SKM-1 (cell line): ENCODE data around the gene PRCP.
"Not testable (repeated sequence)": the region's sequence is repeated elsewhere in the genome, so short reads cannot be mapped to it uniquely, and the experiment has no call there.

Experiments used
- DNase-seq: peaks from one replicate; lab custom pipeline; 2025; ENCODE audit not compliant: unreplicated experiment; lab: John Stamatoyannopoulos, UW

The PRCP gene

DNA sequence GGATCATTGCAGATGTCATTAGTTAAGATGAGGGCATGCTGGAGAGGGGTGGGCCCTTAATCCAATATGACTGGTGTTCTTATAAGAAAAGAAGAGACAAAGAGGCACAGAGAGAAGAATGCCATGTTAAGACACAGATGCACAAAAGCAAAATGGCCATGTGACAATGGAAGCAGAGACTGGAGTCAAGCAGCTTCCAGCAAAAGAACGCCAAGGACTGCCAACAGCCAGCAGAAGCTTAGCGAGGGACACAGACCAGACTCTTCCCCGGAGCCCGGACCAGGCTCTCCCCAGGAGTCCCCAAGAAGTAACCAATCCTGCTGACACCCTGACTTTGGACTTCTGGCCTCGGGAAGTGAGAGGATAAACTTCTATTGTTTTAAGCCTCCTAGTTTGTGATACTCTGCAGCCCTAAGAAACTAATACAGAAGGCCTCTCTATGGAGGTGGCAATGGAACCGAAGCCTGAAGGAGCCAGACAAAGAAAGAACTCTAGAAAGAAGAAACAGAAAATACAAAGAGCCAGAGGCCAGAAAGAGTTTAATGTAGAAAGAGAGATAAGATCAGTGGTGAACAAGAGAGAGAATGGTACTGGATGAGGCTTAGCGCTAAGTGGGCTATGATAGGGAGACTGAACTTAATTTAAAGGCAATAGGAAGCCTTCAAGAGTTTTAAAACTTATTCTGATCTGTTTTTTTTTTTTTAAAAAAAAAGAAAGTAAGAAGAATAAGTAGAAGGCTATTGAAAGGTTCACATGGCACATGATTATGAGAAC, 27.7 kb downstream of the PRCP start:
- DNase-seq: no peak

DNA sequence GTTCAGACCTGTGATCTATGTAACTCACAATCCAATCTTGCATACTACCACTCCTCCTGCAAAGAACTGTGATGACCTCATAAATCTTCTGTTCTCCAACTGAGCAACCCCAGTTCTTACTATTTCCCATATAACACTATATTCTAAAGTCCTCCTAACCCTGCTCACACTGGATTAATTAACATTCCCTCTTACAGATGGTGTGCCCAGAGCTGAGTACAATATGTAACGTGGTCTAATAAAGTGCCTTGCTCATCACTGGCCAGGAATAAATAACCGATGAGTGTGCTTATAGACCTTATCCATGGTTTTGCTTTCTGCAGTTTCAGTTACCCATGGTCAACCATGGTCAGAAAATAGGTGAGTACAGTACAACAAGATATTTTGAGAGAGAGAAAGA, 28.6 kb downstream of the PRCP start:
- DNase-seq: no peak

DNA sequence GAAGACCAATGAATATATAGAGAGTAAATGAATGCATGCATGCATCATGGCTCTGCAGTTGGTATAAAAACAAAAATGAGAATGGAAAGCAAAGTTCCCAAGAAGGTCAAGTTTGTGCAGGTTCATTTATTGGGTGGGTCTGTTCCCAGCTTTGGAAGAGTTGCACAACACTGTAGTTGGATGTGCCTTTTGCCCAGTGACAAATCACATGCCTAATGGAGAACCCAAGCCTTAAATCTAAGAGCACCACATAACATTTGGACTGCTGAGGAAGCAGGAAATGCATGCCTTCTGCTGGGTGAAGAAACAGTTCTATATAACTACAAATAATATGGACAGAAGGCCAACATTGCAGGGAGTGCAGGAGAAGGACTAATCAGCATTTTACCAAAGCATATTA, 30.6 kb downstream of the PRCP start:
- DNase-seq: no peak

- DNase-seq: peak; percentile 64
Measured at GRCh38 chr11:82867495-82868082, 32.6 kb downstream of the PRCP start.

GRCh38 chr11:82865841-82866240, 34.4 kb downstream of the PRCP start:
- no peak for DNase-seq

- peak; percentile 66 for DNase-seq
Measured at GRCh38 chr11:82864268-82864667, 36.0 kb downstream of the PRCP start.

GRCh38 chr11:82863209-82863608, 37.0 kb downstream of the PRCP start:
- no peak for DNase-seq

GRCh38 chr11:82862379-82862778, 37.9 kb downstream of the PRCP start:
- no peak for DNase-seq

DNA sequence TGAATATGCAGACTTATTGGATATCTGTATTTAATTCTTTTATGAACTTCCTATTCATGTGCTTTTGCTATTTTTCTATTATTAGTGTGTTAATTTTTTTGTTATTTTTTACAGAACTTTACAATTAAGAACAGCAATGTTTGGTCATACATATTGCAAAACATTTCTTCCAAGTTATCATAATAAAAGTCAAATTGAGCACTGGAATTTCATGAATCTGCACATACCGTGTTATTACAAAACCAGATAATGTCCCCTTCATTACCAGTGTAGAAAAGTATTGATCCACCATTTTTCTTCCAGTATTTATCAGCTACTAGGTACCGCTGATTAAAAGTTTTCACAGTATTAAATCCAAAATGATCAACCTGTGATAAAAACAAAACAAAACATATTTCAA, 40.5 kb downstream of the PRCP start:
- no peak for DNase-seq

DNA sequence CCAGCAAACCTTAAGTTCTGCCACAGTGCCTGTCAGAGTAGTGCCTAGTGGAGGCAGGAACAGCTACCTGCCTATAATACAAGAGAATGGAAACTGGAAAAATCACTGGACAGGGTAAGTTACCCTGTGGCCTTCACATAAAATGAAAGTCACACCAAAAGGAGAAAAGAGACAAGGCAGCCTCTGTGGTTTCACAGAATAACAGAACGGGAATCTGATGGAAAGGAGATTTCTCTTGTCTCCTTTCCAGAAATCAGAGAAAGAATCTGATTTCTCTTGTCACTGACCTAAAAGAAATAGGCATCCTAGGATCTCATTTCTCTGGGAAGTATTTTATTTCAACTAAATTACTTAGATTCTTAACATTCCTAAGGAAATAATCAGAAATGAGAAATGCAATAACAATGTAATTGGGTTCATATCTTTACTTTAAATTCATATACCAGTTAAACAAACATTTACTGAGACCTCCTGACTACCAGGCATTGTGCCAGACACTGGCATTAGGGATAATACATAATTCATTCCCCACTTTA, 41.6 kb downstream of the PRCP start:
- DNase-seq: no peak

DNA sequence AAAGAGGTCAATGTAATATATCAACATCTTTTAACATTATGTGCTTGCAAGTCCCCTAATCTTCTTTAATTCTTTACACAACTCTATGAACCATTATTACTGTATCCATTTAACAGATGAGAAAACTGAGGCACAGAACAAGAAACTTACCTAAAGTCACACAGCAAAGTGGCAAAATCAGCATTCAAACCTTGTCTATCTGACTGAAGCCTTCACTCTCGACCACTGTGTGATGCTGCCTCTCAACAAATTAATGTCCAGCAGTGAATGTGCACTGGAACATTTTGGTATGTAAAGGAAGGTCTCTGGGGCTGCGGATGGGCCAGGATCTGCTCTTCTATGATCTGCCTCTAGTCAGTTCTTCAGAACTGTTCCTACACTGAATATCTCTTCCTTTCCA, 42.1 kb downstream of the PRCP start:
- no peak for DNase-seq

DNA sequence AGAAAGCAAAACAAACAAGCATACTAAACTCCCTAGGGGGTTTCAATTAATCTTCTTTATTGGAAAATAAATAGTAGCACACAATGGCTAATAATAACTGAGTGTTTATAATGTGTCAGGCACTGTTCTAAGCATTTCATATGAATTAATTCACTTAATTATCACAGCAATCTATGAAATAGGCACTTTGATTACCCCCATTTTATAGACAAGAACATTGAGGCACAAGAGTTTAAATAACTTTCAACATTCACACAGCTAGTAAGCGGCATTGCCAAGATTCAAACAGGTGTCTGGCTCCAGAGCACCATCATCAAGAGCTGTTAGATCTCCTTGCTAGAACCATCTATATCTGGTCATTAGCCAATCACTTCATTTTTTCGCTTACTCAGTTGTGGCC, 43.1 kb downstream of the PRCP start:
- no peak for DNase-seq

DNA sequence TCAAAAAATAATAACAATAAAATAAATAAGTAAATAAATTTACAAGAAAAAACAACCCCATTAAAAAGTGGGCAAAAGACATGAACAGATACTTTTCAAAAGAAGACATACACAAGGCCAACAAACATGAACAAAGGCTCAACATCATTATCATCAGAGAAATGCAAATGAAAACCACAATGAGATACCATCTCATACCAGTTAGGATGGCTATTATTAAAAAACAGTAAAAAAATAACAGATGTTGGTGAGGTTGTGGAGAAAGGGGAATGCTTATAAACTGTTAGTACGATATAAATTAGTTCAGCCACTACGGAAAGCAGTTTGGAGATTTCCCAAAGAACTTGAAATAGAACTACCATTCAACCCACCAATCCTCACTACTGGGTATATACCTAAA, 44.6 kb downstream of the PRCP start:
- no peak for DNase-seq

- DNase-seq: not testable (repeated sequence)
Measured at GRCh38 chr11:82854916-82855315, 45.3 kb downstream of the PRCP start.

DNA sequence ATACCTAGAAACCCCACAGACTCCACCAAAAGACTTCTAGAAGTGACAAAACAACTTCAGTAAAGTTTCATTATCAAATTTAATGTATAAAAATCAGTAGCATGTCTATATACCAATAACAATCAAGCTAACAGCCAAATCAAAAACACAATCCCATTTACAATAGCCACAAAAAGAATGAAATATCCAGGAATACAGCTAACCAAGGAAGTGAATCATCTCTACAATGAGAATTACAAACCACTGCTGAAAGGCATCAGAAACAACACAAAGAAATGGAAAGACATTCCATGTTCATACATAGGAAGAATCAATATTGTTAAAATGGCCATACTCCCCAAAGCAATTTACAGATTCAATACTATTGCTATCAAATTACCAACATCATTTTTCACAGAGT, 46.0 kb downstream of the PRCP start:
- no peak for DNase-seq

- no peak for DNase-seq
Measured at GRCh38 chr11:82848829-82849228, 51.4 kb downstream of the PRCP start.

- no peak for DNase-seq
Measured at GRCh38 chr11:82845356-82846353, 54.6 kb downstream of the PRCP start.

- no peak for DNase-seq
Measured at GRCh38 chr11:82843057-82843795, 57.0 kb downstream of the PRCP start.

DNA sequence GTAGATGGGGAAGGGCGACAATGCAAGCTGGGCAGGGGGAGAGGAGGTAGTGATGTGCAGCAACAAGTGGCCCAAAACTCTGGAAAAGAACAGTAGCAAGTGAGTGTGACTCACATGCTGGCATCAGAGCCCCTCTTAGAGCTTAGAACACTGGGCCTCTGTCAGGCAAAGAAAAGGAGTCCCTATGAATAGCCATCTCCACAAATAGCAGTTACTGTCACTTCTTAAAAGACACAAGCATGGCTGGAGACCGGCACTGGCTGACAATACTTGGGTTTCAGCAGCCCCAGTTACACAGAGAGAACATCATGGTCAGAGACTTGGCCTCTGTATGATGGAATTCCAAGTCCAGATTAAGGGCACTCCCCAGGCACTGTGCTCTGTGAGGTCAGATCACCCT, 58.2 kb downstream of the PRCP start:
- no peak for DNase-seq

DNA sequence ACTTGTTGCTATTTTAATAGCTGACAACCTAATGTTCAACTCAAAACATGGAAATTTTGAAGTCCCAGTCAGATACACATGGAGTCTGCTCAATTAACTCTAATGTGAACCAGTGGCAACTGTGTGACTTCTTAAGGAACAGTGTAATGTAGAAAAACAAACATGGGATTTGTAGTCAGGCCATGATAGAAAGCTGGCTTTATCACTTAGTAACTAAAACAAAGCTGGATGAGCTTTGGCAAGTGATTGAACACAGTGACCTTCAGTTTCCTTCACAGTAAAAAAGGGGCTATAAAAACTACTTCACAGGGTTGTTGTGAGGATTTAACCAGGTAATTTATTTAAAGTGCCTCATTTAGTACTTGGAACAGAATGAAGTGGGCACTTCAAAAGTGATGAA, 62.6 kb downstream of the PRCP start:
- no peak for DNase-seq

DNA sequence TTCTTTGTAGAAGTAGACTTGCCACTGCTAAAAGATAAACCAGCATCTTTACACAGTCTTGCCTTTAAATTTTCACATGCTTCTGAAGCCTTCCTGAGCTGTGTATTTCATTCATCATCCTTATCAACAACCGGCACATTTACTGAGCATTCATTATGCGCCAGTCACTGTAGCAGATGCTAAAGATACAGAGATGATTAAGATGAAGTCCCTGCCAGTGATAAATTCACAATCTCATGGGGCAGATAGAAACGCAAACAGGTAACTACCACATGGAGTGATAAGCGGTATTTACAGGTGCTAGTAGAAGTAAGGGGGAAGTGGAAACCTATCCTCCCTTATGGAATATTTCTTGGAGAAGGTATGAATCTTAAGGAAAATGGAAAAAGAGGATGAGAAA, 67.2 kb downstream of the PRCP start:
- DNase-seq: no peak
